Small intestine (tissue), 7 donors: ENCODE measurements around the gene PDIA4. TPM values are rescaled to one million over a fixed set of nuclear protein-coding genes. Genes with fewer than 3 reads are reported as not detected.
"Not testable (repeated sequence)": the region's sequence is repeated elsewhere in the genome, so short reads cannot be mapped to it uniquely, and the experiment has no call there.

Experiments
- DNase-seq, 2 donors: peaks; one replicate each; pipeline versions ENCODE4 v3.0.0 to v3.0.0-alpha.2; 2013
- FAIRE-seq: peaks from 2 replicates; lab custom pipeline; 2012; peaks lifted over from hg19 to GRCh38; lab: Jason Lieb, UNC
- H3K27ac ChIP-seq, 3 donors: one replicate each; pipeline ENCODE4 v1.5.1; 2013; ENCODE audit warnings: low read length in 2 of 3, mild to moderate bottlenecking in 2 of 3, control low read depth in 1 of 3, inconsistent platforms in 1 of 3, low read depth in 1 of 3, moderate library complexity in 1 of 3
- H3K27me3 ChIP-seq, 3 donors: one replicate each; pipeline ENCODE4 v1.6.1; 2013; ENCODE audit warnings: low read length in 3 of 3, inconsistent platforms in 1 of 3; ENCODE audit not compliant: control insufficient read depth in 3 of 3, insufficient read depth in 3 of 3
- H3K36me3 ChIP-seq, 3 donors: one replicate each; pipeline ENCODE4 v1.6.1; 2013; ENCODE audit warnings: low read length in 3 of 3, inconsistent platforms in 1 of 3, low read depth in 1 of 3, mild to moderate bottlenecking in 1 of 3, moderate library complexity in 1 of 3; ENCODE audit not compliant: control insufficient read depth in 3 of 3, insufficient read depth in 2 of 3
- H3K4me1 ChIP-seq, 3 donors: one replicate each; pipeline ENCODE4 v1.6.1; 2013; ENCODE audit warnings: low read length in 2 of 3, inconsistent platforms in 1 of 3, low read depth in 1 of 3, mild to moderate bottlenecking in 1 of 3, moderate library complexity in 1 of 3; ENCODE audit not compliant: control insufficient read depth in 3 of 3, insufficient read depth in 2 of 3
- H3K4me3 ChIP-seq, 3 donors: one replicate each; pipeline ENCODE4 v1.5.1; 2013; ENCODE audit warnings: low read length in 3 of 3, control low read depth in 1 of 3, inconsistent platforms in 1 of 3, low read depth in 1 of 3, mild to moderate bottlenecking in 1 of 3, moderate library complexity in 1 of 3
- H3K9me3 ChIP-seq, 2 donors: one replicate each; pipeline ENCODE4 v1.6.1; 2013; ENCODE audit warnings: low read depth in 1 of 2, low read length in 1 of 2; ENCODE audit not compliant: control insufficient read depth in 2 of 2, insufficient read depth in 1 of 2
- WGBS, 3 donors: extraction: QIAGEN DNeasy Blood & Tissue Kit; methylation state at CpG; one replicate each; pipeline ENCODE4 v1.1.7; 2013; 5-methylcytosine and 5-hydroxymethylcytosine counted together
- polyA plus RNA-seq, 4 donors: library from polyadenylated mRNA; stranded (reverse) in 3 of 4; unstranded in 1 of 4; fragments of 200-250 nt in 3 of 4; fragments of 120-200 nt in 1 of 4; gene quantifications; one replicate each; pipeline versions ENCODE4 v1.2.1 to v1.2.3, GENCODE V29; 2013
- donor health status: healthy with polysubstance abuse.
- donor health status: control.
- donor health status: control.
- donor health status: Bipolar disorder and iron deficiency.
- donor health status: healthy.

Gene PDIA4
- polyA plus RNA-seq, 4 donors: 19.9 to 239 (median 84.4) TPM

DNA sequence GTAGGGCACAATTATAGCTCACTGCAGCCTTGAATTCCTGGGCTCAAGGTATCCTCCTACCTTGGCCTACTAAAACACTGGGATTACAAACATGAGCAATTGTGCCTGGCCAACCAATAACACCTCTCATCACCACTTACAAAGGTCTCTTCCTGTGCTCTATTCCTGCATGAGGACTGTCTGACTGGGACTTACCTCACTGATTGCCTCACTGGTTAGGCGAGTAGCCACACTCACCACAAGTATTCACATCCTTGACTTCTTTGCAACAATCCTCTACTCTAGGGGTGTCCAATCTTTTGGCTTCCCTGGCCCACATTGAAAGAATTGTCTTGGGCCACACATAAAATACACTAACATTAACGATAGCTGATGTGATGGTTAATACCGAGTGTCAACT lies 22.6 kb upstream of the PDIA4 start:
- FAIRE-seq: no peak
- Histone ChIP-seq H3K27ac (no peak overlapping the region), H3K4me1 (no peaks in the 10 kb centered on the region), H3K9me3 (no peaks in the 10 kb centered on the region), H3K27me3 (peaks cover 0 to 2% (median 0%) of the 10 kb centered on the region in 3 donors), H3K4me3 (no peak overlapping the region), H3K36me3 (no peaks in the 10 kb centered on the region)
- DNase-seq: no peak
- 85 to 95% (median 92%) methylated on average over 3 of the region's 3 CpGs for WGBS, 3 donors

DNA sequence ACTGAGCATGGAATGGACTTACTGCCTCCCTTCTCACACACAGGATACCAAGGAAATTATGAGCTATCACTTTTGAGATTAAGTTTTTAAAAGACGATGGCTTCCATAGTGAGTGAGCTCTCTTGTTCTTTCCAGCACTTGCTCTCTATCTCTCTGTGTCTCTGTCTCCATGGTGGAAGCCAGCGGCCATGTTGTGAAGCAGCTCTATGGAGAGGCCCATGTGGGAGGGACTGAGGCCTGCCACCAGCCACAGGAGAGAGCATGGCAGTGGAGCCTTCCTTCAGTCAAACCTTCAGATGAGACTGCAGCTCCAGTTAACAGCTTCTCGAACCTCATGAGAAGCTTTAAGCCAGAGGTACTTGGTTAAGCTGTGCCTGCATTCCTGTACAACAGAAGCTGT lies 20.5 kb upstream of the PDIA4 start:
- H3K4me3 ChIP-seq: no peak overlapping the region
- H3K27ac ChIP-seq: no peak overlapping the region
- 64 to 78% (median 75%) methylated on average over 3 of the region's 3 CpGs for WGBS, 3 donors
- FAIRE-seq (no peak), DNase-seq (no peak)
- H3K4me1 ChIP-seq: no peaks in the 10 kb centered on the region
- no peaks in the 10 kb centered on the region for H3K36me3 ChIP-seq
- H3K27me3 ChIP-seq: no peaks in the 10 kb centered on the region
- no peaks in the 10 kb centered on the region for H3K9me3 ChIP-seq

DNA sequence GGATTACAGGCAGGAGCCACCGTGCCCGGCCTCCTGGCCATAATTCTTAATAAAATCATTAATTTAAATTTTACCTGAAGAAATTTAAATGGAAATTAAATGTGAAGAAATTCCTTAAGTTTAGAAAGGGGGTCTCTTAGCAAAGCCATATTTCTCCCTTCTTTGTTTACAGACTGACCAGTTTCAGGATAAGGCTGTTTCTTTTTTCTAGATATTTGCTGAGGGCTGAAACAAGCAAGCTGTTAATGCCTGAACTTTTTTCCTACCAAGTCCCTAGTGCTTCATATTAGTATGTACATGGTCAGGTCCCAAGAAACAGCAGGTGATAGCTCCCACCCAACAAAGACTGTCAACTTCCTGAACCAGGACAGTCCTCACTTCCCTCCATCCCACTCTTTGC lies 18.1 kb upstream of the PDIA4 start:
- no peak for FAIRE-seq
- 87 to 97% (median 96%) methylated on average over 2 of the region's 2 CpGs for WGBS, 3 donors
- H3K36me3 ChIP-seq: no peaks in the 10 kb centered on the region
- no peak overlapping the region for H3K27ac ChIP-seq
- H3K4me3 ChIP-seq: no peak overlapping the region
- H3K27me3 ChIP-seq: no peaks in the 10 kb centered on the region
- H3K4me1 ChIP-seq: no peaks in the 10 kb centered on the region
- H3K9me3 ChIP-seq: no peaks in the 10 kb centered on the region
- no peak for DNase-seq

DNA sequence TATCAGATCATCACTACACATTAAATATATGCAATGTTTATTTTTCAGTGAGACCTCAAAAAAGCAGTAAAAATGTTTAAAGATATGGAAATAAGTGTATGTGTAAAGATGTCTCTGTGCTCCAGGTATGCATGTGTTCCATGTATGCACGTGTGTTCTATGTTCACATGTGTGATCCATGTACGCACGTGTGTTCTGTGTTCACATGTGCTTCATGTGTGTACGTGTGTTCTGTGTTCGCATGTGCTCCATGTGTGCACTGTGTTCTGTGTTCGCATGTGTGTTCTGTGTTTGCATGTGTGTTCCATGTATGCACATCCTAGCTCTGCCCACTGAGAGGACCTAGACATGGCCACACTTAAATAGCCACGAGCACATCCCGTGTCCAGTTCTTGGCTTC lies 15.6 kb upstream of the PDIA4 start:
- H3K27me3 ChIP-seq: no peaks in the 10 kb centered on the region
- no peak for FAIRE-seq
- H3K36me3 ChIP-seq: no peaks in the 10 kb centered on the region
- H3K27ac ChIP-seq: no peak overlapping the region
- no peak overlapping the region for H3K4me3 ChIP-seq
- no peaks in the 10 kb centered on the region for H3K9me3 ChIP-seq
- DNase-seq: no peak
- 87 to 93% (median 91%) methylated on average over 8 of the region's 8 CpGs for WGBS, 3 donors
- H3K4me1 ChIP-seq: no peaks in the 10 kb centered on the region

DNA sequence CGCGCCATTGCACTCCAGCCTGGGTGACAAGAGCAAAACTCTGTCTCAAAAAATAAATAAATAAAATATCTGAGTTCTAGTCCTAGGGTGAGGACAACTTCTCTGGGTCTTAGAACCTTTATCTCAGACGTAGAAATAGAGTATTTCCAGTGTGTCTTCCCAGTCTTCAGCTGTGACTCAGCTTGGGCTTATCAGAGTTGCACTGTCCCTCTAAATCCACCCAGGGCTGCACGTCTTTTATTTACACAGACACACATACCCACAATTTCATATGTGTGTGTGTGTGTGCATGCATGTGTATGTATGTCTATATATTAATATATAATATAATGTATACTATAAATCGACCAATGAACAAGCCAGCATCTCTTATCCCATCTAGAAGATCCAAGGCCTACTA lies 13.0 kb upstream of the PDIA4 start:
- Histone ChIP-seq H3K4me3 (no peak overlapping the region), H3K36me3 (no peaks in the 10 kb centered on the region), H3K4me1 (no peaks in the 10 kb centered on the region), H3K27me3 (no peaks in the 10 kb centered on the region), H3K27ac (no peak overlapping the region), H3K9me3 (peaks cover 0 to 5% of the 10 kb centered on the region in 2 donors)
- WGBS, 3 donors: 76 to 91% (median 77%) methylated on average over 5 of the region's 5 CpGs
- DNase-seq (no peak), FAIRE-seq (no peak)

DNA sequence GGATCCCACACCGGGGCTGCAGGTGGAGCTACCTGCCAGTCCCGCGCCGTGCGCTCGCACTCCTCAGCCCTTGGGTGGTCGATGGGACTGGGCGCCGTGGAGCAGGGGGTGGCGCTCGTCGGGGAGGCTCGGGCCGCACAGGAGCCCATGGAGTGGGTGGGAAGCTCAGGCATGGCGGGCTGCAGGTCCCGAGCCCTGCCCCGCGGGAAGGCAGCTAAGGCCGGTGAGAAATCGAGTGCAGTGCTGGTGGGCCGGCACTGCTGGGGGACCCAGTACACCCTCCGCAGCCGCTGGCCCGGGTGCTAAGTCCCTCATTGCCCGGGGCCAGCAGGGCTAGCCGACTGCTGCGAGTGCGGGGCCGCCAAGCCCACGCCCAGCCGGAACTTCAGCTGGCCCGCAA lies 10.3 kb upstream of the PDIA4 start:
- FAIRE-seq, H3K4me1 ChIP-seq, H3K9me3 ChIP-seq, H3K36me3 ChIP-seq, H3K4me3 ChIP-seq, DNase-seq, H3K27me3 ChIP-seq, H3K27ac ChIP-seq: not testable (repeated sequence)
- WGBS, 3 donors: 91 to 97% (median 92%) methylated on average over 6 to 32 of the region's 32 CpGs

DNA sequence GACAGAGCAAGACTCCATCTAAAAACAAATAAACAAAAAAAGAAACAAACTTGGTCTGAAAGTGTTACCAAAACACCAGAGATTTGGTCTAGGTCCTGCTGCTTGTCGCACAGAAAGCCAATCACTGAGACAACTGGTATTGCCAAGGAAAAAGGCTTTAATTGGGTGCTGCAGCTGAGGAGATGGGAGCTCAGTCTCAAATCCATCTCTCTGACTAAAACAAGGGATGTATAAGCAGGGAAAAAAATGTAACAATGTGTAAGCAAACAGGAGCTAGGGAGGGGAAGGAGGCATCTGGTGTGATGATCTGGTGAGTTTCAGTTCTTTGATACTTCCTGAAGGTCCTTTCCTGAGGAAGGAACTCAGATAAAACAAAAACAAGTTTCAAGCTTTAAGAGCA lies 8.4 kb upstream of the PDIA4 start:
- Histone ChIP-seq H3K4me3 (no peak overlapping the region), H3K9me3 (peaks cover 0 to 5% of the 10 kb centered on the region in 2 donors), H3K27me3 (no peaks in the 10 kb centered on the region), H3K27ac (no peak overlapping the region), H3K4me1 (no peaks in the 10 kb centered on the region), H3K36me3 (no peaks in the 10 kb centered on the region)
- 97 to 100% (median 97%) methylated on average over 1 of the region's 1 CpG for WGBS, 3 donors
- FAIRE-seq: no peak
- DNase-seq: no peak

DNA sequence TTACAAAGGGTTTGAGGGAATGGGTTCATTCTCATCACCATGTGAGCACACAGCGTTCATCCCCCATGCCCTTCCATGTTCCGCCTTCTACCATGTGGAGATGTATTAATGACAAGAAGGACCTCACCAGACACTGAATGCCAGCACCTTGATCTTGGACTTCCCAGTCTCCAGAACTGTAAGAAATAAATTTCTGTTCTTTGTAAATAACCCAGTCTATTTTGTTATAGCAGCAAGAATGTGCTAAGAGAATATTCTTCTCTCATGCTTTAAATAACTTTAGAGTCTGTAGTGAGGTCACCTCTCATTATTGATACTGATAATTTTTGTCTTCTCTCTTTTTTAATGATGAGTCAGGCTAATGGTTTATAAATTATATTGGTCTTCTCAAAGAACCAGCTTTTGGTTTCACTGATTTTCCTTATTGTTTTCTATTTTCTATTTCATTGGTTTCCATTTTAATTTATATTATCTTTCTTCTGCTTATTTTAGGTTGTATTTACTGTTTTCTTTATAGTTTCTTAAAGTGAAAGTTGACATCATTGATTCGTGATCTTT lies 3.1 kb upstream of the PDIA4 start:
- H3K36me3 ChIP-seq: no peaks in the 10 kb centered on the region
- FAIRE-seq: no peak
- DNase-seq: no peak
- 92 to 97% (median 97%) methylated on average over 3 of the region's 3 CpGs for WGBS, 3 donors
- H3K4me3 ChIP-seq: no peak overlapping the region
- peaks cover 0 to 2% (median 0%) of the 10 kb centered on the region in 3 donors for H3K4me1 ChIP-seq
- no peaks in the 10 kb centered on the region for H3K9me3 ChIP-seq
- H3K27me3 ChIP-seq: no peaks in the 10 kb centered on the region
- no peak overlapping the region for H3K27ac ChIP-seq

DNA sequence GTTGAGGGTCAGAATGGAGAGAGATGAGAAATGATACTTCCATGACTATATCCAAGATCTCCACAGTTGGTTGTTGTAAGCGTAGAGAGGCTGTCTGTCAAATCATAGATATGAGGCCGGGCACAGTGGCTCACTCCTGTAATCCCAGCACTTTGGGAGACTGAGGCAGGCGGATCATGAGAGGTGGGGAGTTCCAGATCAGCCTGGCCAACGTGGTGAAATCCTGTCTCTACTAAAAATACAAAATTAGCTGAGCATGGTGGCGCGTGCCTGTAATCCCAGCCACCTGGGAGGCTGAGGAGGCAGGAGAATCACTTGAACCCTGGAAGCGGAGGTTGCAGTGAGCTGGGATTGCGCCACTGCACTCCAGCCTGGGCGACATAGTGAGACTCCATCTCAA lies 2.1 kb upstream of the PDIA4 start:
- H3K36me3 ChIP-seq, H3K9me3 ChIP-seq, FAIRE-seq, H3K4me1 ChIP-seq, H3K27ac ChIP-seq, DNase-seq, H3K27me3 ChIP-seq, H3K4me3 ChIP-seq: not testable (repeated sequence)
- WGBS, 3 donors: 84 to 95% (median 94%) methylated on average over 9 of the region's 9 CpGs
